ENCODE results near the gene IFT122. TPM values are rescaled to one million over a fixed set of nuclear protein-coding genes. Genes with fewer than 3 reads are reported as not detected.
"Not testable (repeated sequence)": the region's sequence is repeated elsewhere in the genome, so short reads cannot be mapped to it uniquely, and the experiment has no call there.

IFT122 gene
- total and polyA plus RNA-seq, 4 donors: 26.5 to 44.0 (median 36.7) TPM

- peaks cover 35% of the 10 kb centered on the region for H3K36me3 ChIP-seq (ENCODE audit: control insufficient read depth, insufficient read depth, low read length)
- no peaks in the 10 kb centered on the region for H3K27me3 ChIP-seq (ENCODE audit: control insufficient read depth, insufficient read depth, low read length)
- peak in 4 of 6 donors; percentile 32 to 84 (median 60) for DNase-seq (ENCODE audit: low read depth in 4 of 6, low spot score in 6 of 6)
- H3K27ac ChIP-seq (ENCODE audit: low read depth, low read length): peak overlapping the region; percentile 0
- no peaks in the 10 kb centered on the region for H3K9me3 ChIP-seq (ENCODE audit: control insufficient read depth, insufficient read depth, low read length)
- H3K4me3 ChIP-seq (ENCODE audit: low read depth, low read length): no peak overlapping the region
- 48% methylated on average over 8 of the region's 9 CpGs for WGBS (ENCODE audit: insufficient coverage)
- H3K4me1 ChIP-seq (ENCODE audit: control insufficient read depth, insufficient read depth, low read length): peaks cover 29% of the 10 kb centered on the region
Measured at GRCh38 chr3:129507181-129507831, 67.3 kb downstream of the IFT122 start.

DNA sequence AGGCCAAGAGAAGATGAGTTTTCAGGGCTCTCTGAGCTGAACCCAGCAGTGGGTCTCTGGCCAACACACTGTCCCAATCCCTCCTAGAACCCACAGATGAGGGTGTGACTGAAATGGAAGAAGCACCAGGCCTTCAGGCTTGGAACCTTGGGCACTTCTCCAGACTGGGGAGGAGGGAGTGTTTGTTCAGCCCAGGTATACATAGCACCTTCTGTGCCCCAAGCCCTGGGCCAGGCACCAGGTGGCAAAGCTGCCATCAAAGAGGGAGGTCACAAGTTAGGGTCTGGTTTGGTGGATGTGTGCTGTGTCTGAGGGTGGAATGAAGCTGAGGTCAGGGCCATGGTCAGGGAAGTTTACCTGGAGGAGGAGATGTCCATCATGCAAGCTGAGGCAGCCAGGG lies 72.6 kb downstream of the IFT122 start:
- no peak overlapping the region for H3K4me3 ChIP-seq (ENCODE audit: low read depth, low read length)
- no peaks in the 10 kb centered on the region for H3K9me3 ChIP-seq (ENCODE audit: control insufficient read depth, insufficient read depth, low read length)
- no peak overlapping the region for H3K27ac ChIP-seq (ENCODE audit: low read depth, low read length)
- DNase-seq (ENCODE audit: low read depth in 4 of 6, low spot score in 6 of 6): no peak
- H3K4me1 ChIP-seq (ENCODE audit: control insufficient read depth, insufficient read depth, low read length): peaks cover 6% of the 10 kb centered on the region
- peaks cover 64% of the 10 kb centered on the region for H3K36me3 ChIP-seq (ENCODE audit: control insufficient read depth, insufficient read depth, low read length)
- H3K27me3 ChIP-seq (ENCODE audit: control insufficient read depth, insufficient read depth, low read length): no peaks in the 10 kb centered on the region

- H3K4me3 ChIP-seq (ENCODE audit: low read depth, low read length): no peak overlapping the region
- no peak for DNase-seq (ENCODE audit: low read depth in 4 of 6, low spot score in 6 of 6)
Measured at GRCh38 chr3:129513705-129514104, 73.7 kb downstream of the IFT122 start.

DNA sequence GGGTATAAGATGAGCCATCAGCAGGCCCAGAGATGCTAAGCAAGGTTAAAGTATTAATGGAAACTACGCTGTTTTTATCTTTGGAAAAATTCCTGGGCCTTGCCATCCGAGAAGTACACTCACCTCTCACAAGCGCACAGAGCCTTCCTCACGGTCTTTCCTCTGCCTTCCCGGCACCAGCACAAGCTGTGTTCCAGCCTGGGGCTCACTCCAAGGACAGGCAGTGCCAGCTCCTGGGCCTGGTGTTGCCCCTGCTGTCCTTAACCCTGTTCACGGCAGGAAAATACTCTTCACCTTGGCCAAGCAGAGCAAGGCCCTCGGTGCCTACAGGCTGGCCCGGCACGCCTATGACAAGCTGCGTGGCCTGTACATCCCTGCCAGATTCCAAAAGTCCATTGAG lies 74.1 kb downstream of the IFT122 start:
- H3K27me3 ChIP-seq (ENCODE audit: control insufficient read depth, insufficient read depth, low read length): no peaks in the 10 kb centered on the region
- DNase-seq (ENCODE audit: low read depth in 4 of 6, low spot score in 6 of 6): no peak
- H3K4me1 ChIP-seq (ENCODE audit: control insufficient read depth, insufficient read depth, low read length): peaks cover 16% of the 10 kb centered on the region
- no peaks in the 10 kb centered on the region for H3K9me3 ChIP-seq (ENCODE audit: control insufficient read depth, insufficient read depth, low read length)
- no peak overlapping the region for H3K4me3 ChIP-seq (ENCODE audit: low read depth, low read length)
- no peak overlapping the region for H3K27ac ChIP-seq (ENCODE audit: low read depth, low read length)
- 88% methylated on average over 10 of the region's 10 CpGs for WGBS (ENCODE audit: insufficient coverage)
- peaks cover 79% of the 10 kb centered on the region for H3K36me3 ChIP-seq (ENCODE audit: control insufficient read depth, insufficient read depth, low read length)

More at GRCh38 chr3:129513705-129514104, 73.7 kb downstream of the IFT122 start:
- 91% methylated on average over 8 of the region's 8 CpGs for WGBS (ENCODE audit: insufficient coverage)
- Histone ChIP-seq H3K4me1 (ENCODE audit: control insufficient read depth, insufficient read depth, low read length) (peaks cover 16% of the 10 kb centered on the region), H3K9me3 (ENCODE audit: control insufficient read depth, insufficient read depth, low read length) (no peaks in the 10 kb centered on the region), H3K27ac (ENCODE audit: low read depth, low read length) (no peak overlapping the region), H3K27me3 (ENCODE audit: control insufficient read depth, insufficient read depth, low read length) (no peaks in the 10 kb centered on the region), H3K36me3 (ENCODE audit: control insufficient read depth, insufficient read depth, low read length) (peaks cover 75% of the 10 kb centered on the region)

- WGBS (ENCODE audit: insufficient coverage): over 99% methylated on average over 6 of the region's 6 CpGs
- H3K36me3 ChIP-seq (ENCODE audit: control insufficient read depth, insufficient read depth, low read length): peaks cover 83% of the 10 kb centered on the region
- no peak for DNase-seq (ENCODE audit: low read depth in 4 of 6, low spot score in 6 of 6)
Measured at GRCh38 chr3:129514563-129514962, 74.5 kb downstream of the IFT122 start.

GRCh38 chr3:129515108-129515820 lies 75.2 kb downstream of the IFT122 start:
- peaks cover 26% of the 10 kb centered on the region for H3K4me1 ChIP-seq (ENCODE audit: control insufficient read depth, insufficient read depth, low read length)
- not testable (repeated sequence) for H3K4me3 ChIP-seq (ENCODE audit: low read depth, low read length); DNase-seq (ENCODE audit: low read depth in 4 of 6, low spot score in 6 of 6); H3K27ac ChIP-seq (ENCODE audit: low read depth, low read length); H3K9me3 ChIP-seq (ENCODE audit: control insufficient read depth, insufficient read depth, low read length); H3K27me3 ChIP-seq (ENCODE audit: control insufficient read depth, insufficient read depth, low read length)
- 87% methylated on average over 8 of the region's 25 CpGs for WGBS (ENCODE audit: insufficient coverage)
- H3K36me3 ChIP-seq (ENCODE audit: control insufficient read depth, insufficient read depth, low read length): peaks cover 87% of the 10 kb centered on the region

More at GRCh38 chr3:129514563-129514962, 74.5 kb downstream of the IFT122 start:
- no peak overlapping the region for H3K4me3 ChIP-seq (ENCODE audit: low read depth, low read length)
- H3K27ac ChIP-seq (ENCODE audit: low read depth, low read length): no peak overlapping the region
- H3K4me1 ChIP-seq (ENCODE audit: control insufficient read depth, insufficient read depth, low read length): peaks cover 19% of the 10 kb centered on the region
- no peaks in the 10 kb centered on the region for H3K27me3 ChIP-seq (ENCODE audit: control insufficient read depth, insufficient read depth, low read length)
- no peaks in the 10 kb centered on the region for H3K9me3 ChIP-seq (ENCODE audit: control insufficient read depth, insufficient read depth, low read length)

DNA sequence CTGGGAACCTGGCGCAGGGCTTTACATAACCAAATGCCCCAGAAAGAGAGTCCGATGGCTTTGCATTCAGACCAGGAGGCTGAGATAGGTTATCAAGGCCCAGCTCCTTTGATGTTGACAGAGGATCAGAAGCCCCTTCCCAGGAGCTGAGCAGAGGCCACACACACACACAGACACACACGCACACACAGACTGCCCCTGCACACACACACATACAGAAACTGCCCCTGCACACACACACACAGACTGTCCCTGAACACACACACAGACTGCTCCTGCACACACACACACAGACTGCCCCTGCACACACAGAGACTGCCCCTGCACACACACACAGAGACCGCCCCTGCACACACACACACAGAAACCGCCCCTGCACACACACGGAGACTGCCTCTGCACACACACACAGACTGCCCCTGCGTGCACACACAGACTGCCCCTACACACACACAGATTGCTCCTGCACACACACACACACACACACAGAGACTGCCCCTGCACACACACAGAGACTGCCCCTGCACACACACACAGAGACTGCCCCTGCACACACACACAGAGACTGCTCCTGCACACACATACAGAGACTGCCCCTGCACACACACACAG lies 75.9 kb downstream of the IFT122 start:
- 77% methylated on average over 5 of the region's 7 CpGs for WGBS (ENCODE audit: insufficient coverage)
- H3K27me3 ChIP-seq (ENCODE audit: control insufficient read depth, insufficient read depth, low read length); H3K27ac ChIP-seq (ENCODE audit: low read depth, low read length); DNase-seq (ENCODE audit: low read depth in 4 of 6, low spot score in 6 of 6); H3K9me3 ChIP-seq (ENCODE audit: control insufficient read depth, insufficient read depth, low read length); H3K4me3 ChIP-seq (ENCODE audit: low read depth, low read length): not testable (repeated sequence)
- H3K4me1 ChIP-seq (ENCODE audit: control insufficient read depth, insufficient read depth, low read length): peaks cover 30% of the 10 kb centered on the region
- peaks cover 84% of the 10 kb centered on the region for H3K36me3 ChIP-seq (ENCODE audit: control insufficient read depth, insufficient read depth, low read length)

GRCh38 chr3:129517516-129517915 lies 77.5 kb downstream of the IFT122 start:
- H3K27me3 ChIP-seq (ENCODE audit: control insufficient read depth, insufficient read depth, low read length): no peaks in the 10 kb centered on the region
- H3K27ac ChIP-seq (ENCODE audit: low read depth, low read length): no peak overlapping the region
- no peak overlapping the region for H3K4me3 ChIP-seq (ENCODE audit: low read depth, low read length)
- peaks cover 78% of the 10 kb centered on the region for H3K36me3 ChIP-seq (ENCODE audit: control insufficient read depth, insufficient read depth, low read length)
- peaks cover 43% of the 10 kb centered on the region for H3K4me1 ChIP-seq (ENCODE audit: control insufficient read depth, insufficient read depth, low read length)
- DNase-seq (ENCODE audit: low read depth in 4 of 6, low spot score in 6 of 6): no peak
- no peaks in the 10 kb centered on the region for H3K9me3 ChIP-seq (ENCODE audit: control insufficient read depth, insufficient read depth, low read length)
- WGBS (ENCODE audit: insufficient coverage): 91% methylated on average over 7 of the region's 7 CpGs

DNA sequence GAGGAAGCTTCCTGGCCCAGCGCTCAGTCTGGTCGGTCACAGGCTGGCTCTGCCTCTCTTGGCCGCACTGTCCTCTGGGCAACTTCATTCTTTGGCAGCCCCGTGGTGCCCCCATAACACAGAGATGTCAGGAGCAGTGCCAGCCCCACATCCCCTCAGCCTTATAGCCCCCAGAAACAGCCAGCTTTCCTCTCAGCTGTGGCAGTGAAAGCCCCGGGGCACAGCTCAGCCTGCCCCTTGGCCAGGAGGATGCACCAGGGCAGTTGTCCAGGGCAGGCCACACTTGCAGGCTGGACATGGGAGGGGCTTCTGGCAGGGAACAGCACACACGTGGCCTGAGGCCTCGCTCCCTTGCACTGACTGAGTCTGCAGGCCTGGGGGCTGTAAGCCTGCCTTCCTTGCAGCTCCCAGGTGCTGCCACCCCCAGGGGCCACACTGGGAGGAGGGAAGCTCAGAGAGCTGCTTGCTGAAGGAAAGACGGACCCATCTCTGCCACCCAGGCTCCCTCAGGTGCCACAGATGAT lies 78.1 kb downstream of the IFT122 start:
- H3K4me3 ChIP-seq (ENCODE audit: low read depth, low read length): no peak overlapping the region
- peak in 1 of 6 donors; percentile 56 for DNase-seq (ENCODE audit: low read depth in 4 of 6, low spot score in 6 of 6)
- H3K27ac ChIP-seq (ENCODE audit: low read depth, low read length): no peak overlapping the region
- peaks cover 45% of the 10 kb centered on the region for H3K4me1 ChIP-seq (ENCODE audit: control insufficient read depth, insufficient read depth, low read length)
- H3K27me3 ChIP-seq (ENCODE audit: control insufficient read depth, insufficient read depth, low read length): no peaks in the 10 kb centered on the region
- WGBS (ENCODE audit: insufficient coverage): 72% methylated on average over 7 of the region's 8 CpGs
- peaks cover 76% of the 10 kb centered on the region for H3K36me3 ChIP-seq (ENCODE audit: control insufficient read depth, insufficient read depth, low read length)
- no peaks in the 10 kb centered on the region for H3K9me3 ChIP-seq (ENCODE audit: control insufficient read depth, insufficient read depth, low read length)
